Activated CD8-positive, alpha-beta T cell treated with anti-CD3 and anti-CD28 coated beads, Interleukin-2, amount 10 ng/mL, durations not matched to agents 7 days and 5 days (primary cell): ENCODE results near the gene CYP26B1. TPM values are rescaled to one million over a fixed set of nuclear protein-coding genes. Genes with fewer than 3 reads are reported as not detected.

Experiments used
- ATAC-seq: fragments of 150-1000 bp; cut with Tn5 transposase; one replicate; pipeline ENCODE4 v1.10.0; 2021; ENCODE audit warnings: moderate library complexity
- CTCF ChIA-PET: fragments of 350-600 bp; sonication (Branson Sonifier 250); formaldehyde crosslinking; loops from one replicate; lab custom pipeline; 2021; ENCODE audit warnings: antibody characterized with exemption; lab: Charles Lee
- POLR2A ChIA-PET: fragments of 350-600 bp; sonication (Branson Sonifier 250); formaldehyde crosslinking; loops from one replicate; lab custom pipeline; 2021; ENCODE audit warnings: antibody characterized with exemption; lab: Charles Lee
- DNase-seq: peaks from one replicate; pipeline ENCODE4 v3.0.0-alpha.2; 2020
- H3K27ac Mint-ChIP-seq: one replicate; pipeline ENCODE4 v1.8.0; 2021; ENCODE audit warnings: mild to moderate bottlenecking, mixed read lengths
- H3K27me3 Mint-ChIP-seq: one replicate; pipeline ENCODE4 v1.8.0; 2021; ENCODE audit warnings: low read depth, mixed read lengths
- H3K36me3 Mint-ChIP-seq: one replicate; pipeline ENCODE4 v1.8.0; 2021; ENCODE audit warnings: low read depth, mixed read lengths
- H3K4me1 Mint-ChIP-seq: one replicate; pipeline ENCODE4 v1.8.0; 2021; ENCODE audit warnings: low read depth, mixed read lengths
- H3K4me3 Mint-ChIP-seq: one replicate; pipeline ENCODE4 v1.8.0; 2021; ENCODE audit warnings: mild to moderate bottlenecking, mixed read lengths
- H3K9me3 Mint-ChIP-seq: one replicate; pipeline ENCODE4 v1.8.0; 2022; ENCODE audit warnings: mixed read lengths; ENCODE audit not compliant: insufficient read depth
- total RNA-seq, 2 experiments: library from RNA; stranded (reverse); gene quantifications; one replicate each; pipeline ENCODE4 v1.2.3, GENCODE V29; 2021

CYP26B1 gene
- total RNA-seq, 2 experiments from 2014 or later, result not detected

DNA sequence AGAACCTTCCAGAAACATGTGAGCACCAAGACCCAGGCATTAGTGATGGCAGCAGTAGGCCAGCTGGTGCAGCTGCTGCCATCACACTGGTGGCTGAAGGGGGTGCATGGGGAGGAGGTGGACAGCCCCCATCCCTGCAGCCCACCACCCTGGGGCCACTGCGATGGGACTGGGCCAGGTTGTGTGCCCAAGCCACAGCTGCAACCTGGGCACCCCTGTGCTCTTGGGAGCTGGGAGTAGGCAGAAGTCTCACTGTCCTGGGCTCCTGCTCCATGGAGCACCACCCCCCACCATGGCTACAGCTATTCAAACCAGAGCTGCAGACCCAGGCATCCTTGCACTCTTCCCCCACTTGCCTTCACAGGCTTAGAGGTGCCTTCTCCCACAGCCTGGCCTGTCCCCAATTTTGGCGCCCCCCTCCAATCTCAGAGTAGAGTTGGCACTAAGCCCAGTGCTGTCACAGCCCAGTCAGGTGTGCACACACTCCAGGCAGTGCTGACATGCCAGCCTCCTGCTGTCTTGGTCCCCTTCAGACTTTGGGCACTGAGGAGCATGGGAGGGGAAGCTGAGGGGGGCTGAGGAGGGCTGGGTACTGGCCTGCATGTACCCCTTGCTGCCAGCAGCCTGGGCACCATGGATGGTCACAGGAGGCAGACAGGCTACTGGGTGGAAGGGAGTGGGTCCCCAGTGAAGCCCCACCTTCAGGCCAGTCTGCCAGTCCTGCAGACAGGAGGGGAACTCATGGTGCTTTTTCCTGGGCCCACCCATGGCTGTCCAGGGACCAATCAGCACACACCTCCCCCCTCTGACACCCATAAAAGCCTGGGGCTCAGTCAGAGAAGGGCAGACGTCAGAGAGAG, 67.1 kb downstream of the CYP26B1 start:
- no peak for ATAC-seq
- Mint-ChIP-seq H3K27me3 (no peaks in the 10 kb centered on the region), H3K4me1 (no peaks in the 10 kb centered on the region), H3K36me3 (no peaks in the 10 kb centered on the region), H3K27ac (no peak overlapping the region), H3K4me3 (no peak overlapping the region), H3K9me3 (no peaks in the 10 kb centered on the region)
- DNase-seq, result no peak
- ChIA-PET POLR2A (no interaction called here), CTCF (no interaction called here)
